GM18873 (cell line): ENCODE measurements around the gene THOC7.
A peak's percentile ranks its signal among the peaks of the same experiment; 100 is the strongest.

Experiments
- ATAC-seq: cut with Tn5 transposase; IDR thresholded peaks from one replicate; pipeline ENCODE4 v1.9.1; 2021; ENCODE audit warnings: mild to moderate bottlenecking, moderate library complexity, moderate number of reproducible peaks; ENCODE audit not compliant: unreplicated experiment, low FRiP score

The THOC7 gene

DNA sequence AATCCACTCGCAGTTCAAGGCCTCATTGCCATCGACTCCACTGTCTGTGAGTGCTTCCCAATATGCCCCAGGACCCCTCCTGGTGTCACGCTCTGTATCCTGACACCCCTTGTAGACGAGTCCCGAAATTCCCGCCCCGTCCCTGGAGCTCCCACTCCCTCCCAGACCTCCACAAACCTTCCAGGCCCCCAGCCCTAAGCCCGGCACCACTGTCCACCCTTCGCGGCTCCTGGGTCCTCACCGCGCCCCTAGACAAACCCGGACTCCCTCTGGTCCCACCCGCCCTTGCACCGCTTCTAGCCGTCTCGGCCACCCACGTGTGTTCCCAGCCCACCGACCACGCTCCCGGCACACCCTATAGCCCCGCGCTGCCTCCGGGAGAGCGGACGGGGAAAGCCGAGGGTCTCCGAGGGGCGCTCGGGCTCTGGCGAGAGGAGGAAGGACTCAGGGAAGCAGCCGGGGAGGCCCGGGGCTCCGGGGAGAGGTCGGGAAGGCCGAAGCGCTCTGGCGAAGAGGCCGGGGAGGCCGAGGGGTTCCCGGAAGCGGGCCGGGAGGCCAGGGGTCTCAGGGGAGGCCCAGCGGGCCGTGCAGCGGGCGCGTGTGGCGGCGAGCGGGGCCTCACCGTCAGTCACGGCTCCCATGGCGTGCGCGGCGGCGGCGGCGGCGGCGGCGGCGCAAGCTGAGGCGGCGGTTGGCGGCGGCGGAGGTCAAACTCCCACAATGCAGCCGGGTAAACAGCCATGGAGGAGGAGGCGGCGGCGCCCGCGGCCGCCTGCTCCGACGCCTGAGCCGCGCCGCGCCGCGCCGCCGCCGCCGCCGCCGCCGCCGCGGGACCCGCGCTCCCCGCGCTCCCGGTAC, at the start of gene THOC7, which contains the start of gene ATXN7:
TSS of gene THOC7 (minus strand) at position 656 of the 858 bp plus-strand sequence. CDS start at position 641, 15 bp downstream.
TSS of gene ATXN7 (plus strand) at position 718 of the 858 bp plus-strand sequence. CDS start 48,732 bp downstream, outside the sequence.
- ATAC-seq = peak; percentile 44

DNA sequence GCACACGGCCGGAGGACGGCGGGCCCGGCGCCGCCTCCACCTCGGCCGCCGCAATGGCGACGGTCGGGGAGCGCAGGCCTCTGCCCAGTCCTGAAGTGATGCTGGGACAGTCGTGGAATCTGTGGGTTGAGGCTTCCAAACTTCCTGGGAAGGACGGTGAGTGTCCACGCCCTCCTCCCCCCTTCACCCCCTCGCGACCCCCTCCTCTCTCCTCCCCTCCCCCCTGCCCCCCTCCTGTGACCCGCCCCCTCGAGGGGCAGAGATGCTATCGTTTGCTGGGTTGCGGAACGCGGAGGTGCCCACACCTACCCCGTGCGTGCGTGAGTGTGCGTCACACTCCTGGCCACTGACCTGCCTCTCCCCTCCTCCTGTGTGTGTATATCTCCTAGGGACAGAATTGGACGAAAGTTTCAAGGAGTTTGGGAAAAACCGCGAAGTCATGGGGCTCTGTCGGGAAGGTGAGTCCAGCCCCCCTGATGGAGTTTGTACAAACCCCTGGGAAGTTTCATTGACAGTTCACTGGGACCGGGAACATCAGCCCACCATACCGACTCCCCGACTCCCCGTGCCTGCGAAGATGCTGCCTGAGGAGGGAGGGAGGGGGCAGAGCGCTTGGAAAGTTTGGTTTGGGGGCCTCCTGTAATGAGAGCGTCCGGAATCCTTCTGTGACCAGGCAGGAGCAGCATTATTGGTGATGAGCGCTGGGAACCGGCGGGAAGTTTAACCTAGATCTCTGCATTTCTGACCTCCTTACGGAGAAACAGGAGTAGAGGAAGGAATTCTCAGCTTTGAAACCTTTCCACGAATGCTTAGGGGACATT, 49.4 kb upstream of the THOC7 start:
- no peak for ATAC-seq

DNA sequence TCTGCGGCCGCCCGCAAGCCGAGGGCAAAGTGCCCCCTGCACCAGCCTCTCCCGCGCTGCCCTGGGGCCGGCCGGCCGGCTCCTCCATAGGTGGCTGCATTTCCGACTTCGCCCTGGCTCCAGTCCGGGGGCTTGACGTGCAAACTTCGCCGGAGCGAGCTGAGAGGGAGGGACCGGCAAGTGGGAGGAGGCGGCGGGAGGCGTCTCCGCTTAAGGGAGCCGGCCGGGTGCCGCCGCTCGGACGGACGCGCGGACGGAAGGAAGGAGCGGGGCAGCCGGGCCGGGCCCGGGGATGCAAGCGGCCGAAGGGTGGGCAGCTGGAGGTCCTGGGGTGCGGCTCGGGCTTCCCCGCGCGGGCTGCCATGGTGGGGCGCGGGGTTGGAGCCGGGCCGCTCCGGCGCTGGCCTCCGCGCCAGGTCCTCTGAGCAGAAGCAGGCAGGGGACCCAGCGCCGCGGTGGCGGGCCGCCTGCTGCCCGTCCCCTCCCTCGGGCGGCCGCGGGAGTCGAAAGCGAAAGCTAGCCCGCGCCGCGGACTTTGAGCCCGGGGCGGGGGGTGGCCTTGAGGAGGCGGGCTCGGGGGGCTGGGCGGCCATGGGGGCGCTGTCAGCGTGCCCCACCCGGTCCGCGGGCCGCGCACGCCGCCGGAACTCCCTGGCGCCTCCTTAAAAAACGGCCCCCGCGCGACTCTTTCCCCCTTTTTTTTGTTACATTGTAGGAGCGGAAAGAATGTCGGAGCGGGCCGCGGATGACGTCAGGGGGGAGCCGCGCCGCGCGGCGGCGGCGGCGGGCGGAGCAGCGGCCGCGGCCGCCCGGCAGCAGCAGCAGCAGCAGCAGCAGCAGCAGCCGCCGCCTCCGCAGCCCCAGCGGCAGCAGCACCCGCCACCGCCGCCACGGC, 48.5 kb upstream of the THOC7 start, which contains the start of gene SCAANT1:
TSS of gene SCAANT1 (minus strand) at position 511 of the 895 bp plus-strand sequence.
- ATAC-seq = peak; percentile 79

DNA sequence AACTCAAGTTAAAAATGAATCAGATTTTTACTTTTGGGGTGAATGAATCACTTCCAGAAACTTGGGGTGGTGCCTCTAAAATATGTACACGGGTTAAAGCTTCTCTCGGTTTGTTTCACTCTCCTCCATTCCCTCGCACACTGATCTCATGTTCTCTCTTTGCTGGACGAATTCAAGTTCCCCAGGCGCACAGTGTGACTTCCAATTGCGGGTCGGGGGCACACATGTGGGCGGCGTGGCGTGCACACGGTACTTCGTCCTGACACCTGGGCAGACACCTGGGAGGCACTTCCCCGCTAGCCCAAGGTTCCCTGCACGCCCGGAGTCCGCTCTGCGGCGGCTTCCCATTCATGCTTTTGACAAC, 47.9 kb upstream of the THOC7 start:
- ATAC-seq = peak; percentile 23

DNA sequence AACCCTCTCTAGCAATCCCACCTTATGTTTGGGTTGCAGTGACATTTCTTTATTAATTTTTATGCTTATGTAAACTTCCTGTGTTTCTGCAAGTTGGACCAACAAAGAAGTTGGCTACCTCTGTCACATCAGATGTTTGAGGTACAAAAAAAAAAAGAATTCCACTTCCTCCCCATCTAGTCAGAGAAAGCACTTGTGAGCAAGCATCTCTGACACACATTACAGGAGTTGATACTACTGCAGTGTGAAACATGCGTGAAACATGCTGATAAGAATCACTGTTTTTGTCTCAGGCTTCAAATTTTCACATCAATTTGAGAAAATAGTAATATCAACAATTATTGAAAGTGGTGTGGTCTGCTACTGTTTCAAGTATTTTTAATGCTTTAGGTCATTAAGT, 47.3 kb upstream of the THOC7 start:
- no peak for ATAC-seq

DNA sequence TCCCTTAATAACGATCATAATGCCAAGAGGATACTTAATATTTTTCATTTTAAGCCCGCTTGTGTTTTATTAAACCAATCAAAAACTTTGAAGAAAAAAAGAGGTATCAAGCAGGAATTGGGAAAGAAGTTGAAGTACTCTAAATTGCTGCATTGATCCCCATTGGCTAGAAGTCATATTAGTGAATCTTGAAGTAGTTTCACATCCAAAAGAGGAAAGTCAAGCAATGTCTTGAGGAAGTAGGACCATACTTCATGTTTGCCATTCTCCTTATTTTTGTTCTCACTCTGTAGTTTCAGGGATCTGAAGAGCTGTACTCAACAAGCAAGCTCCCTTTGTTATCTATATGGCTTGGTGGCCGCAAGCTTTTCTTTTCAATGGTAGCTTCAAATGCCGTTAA, 46.4 kb upstream of the THOC7 start:
- ATAC-seq = no peak

DNA sequence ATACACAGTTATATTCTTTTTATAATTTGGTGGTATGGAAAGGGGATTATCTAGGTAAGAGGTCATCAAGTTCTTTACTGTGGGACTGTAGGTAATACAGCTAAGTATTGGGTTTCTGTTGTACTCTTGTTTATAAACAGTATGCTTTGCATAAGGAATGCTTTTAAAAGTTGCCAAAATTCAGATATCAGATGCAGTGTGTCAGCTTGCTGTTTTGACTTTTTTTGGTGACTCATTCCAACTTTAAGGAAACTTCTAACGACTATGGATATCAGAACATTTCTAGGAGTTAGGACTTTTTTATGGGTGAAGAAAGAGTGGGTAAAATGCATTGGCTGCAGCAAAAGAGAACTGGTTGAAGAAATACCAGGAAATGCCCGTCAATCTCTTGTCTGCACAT, 45.8 kb upstream of the THOC7 start:
- ATAC-seq = no peak

DNA sequence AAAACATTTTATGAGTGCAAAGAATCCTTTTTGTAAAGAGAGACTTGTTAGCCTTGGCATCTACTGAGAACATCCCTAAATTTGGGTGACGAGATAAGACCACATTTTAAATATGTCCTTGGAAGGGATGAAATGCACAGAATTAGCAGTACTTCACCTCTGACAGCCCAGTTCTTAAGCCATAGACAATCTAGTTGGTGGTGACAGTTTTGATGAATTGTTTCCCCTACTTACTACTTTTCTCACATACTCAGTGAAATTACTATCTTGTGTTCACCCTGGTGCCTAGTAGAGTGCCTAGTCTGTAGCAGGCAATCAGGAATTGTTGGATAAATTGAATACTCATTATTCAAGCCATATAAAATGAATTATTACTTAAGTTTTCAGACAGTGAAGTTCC, 45.2 kb upstream of the THOC7 start:
- ATAC-seq = no peak

DNA sequence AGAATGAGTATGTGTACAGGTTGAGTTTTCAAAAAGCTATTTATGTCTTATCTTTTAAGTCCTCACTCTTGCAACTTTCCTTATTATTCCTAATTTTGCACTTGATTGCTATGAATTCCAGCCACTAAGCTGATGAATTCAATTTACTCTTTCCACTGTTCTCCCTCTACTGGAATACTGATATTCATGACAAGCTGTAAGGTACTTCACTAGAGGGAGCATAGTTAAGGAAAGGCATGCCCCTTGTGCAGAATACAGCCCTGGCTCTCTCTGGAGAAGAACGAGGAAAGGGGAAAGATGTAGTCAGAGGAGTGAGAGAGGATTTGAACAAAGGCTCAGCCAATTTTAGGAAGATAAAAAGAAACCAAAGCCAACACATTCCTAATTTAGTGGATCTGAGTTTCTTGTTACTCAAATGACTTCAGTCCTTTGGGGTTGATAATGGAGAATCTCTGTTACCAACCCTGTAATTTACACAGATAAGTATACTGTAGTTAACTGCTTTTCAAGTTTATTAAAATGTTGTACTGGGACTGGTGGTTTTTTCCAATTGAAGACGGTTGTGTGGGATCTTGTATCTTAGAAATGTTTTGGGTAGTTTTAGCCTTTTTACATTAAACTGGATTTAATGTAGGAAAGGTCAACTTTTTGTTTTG, 44.6 kb upstream of the THOC7 start:
- ATAC-seq = no peak

DNA sequence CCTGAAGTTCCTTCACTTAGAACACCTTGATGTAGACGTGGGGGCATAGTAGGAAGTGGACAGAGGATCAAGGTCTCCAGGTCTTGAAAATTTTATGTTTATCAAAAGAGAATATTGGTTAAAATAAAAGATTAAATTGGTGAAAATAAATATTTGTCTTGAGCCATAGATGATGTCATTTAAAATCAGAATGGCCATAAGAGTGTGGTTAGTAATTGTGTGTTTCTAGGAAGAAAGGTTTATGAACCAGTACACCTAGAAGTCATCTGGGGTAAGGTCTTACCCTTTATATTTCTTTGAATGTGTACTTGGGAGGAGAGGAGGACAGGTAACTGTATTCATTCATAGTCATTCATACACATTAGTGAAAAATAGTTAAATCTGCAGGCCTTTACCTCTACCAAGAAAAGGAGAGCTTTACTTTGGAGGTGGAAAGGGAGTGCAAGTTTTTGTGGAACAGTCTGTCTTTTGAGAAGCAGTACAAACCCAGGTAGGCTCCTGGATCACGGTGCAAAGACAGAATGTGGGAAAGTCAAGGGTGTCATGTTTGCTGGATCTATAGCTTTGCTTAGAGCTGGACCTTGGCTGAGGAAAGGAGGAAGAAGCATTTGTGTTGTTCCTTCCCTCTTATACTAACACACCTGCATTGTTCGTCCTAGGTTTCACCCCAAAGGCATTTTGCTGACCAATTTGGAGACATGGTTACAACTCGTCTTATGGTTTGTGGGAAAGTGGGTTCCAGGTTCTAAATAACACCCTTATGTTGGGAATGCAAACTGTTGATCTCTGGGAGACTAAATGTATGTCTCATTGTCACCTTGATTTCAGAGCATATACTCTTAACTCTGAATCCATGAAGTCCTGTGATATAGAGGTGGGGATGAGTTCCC, 42.4 kb upstream of the THOC7 start:
- no peak for ATAC-seq

DNA sequence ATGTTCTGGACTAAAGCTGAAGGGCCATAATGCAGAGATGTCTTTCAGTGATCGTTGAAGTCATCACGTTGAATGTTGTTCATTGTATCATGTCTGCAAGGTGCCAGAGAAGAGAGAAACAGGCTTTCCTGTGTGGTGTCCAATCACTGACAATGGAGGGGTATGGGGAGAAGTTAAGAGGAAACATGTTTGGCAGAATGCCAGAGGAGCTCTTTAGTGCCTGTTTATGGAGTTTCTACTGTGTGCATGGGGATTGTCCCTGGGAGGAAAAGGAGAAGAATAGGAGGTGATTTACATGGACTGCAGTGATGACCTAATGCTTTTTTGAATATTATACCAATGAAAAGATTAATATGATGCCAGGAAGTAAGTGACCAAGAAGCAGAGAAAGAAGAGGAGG, 36.9 kb upstream of the THOC7 start:
- ATAC-seq = no peak

DNA sequence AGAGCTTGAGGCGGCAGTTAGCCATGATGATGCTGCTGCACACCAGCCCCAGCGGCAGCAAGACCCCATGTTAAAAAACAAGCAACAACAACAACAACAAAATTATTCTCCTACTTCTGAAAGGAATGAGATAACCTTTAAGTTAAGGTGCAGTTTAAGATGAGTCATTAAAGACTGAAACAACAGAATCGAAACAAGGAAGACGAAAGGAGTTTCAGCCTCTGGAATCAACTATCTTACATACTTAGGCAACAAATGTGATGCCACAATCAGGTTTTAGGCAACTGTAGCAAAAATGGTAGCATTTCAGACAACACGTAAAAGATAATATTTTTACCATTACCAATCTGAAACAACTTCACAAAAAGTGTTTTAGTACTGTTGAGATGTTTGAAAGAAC, 36.4 kb upstream of the THOC7 start:
- no peak for ATAC-seq

DNA sequence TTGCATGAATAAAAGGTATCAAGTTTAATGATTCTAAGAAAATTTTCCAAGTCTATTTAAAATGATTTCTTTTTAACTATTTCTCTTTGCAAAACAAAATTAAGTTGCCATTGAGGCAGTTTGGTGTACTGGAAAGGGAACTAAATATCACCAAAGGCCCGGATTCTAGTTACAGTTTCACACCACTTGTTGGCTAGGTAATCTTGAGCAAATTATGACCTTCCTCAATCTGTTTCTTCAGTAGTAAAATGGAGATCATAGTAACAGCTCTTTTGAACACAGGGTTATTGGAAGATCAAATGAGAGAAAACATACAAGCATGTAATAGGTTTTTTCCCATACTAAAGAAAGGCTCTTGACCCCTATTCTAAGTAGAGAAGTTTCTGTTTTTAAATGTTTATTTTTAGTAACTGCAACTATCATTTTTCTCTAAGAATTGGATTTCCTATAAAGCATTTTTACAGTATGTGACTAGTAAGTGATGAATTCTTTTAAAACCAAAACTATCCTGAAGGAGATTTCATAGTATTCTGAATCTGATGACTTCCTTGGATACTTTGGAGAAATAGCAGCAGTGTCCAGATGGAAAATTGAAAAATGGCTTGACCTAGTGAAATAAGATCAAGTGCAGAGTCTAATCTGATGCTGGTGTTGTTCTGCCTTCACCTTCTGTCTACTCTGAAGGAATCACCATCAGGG, 32.9 kb upstream of the THOC7 start:
- ATAC-seq = no peak

DNA sequence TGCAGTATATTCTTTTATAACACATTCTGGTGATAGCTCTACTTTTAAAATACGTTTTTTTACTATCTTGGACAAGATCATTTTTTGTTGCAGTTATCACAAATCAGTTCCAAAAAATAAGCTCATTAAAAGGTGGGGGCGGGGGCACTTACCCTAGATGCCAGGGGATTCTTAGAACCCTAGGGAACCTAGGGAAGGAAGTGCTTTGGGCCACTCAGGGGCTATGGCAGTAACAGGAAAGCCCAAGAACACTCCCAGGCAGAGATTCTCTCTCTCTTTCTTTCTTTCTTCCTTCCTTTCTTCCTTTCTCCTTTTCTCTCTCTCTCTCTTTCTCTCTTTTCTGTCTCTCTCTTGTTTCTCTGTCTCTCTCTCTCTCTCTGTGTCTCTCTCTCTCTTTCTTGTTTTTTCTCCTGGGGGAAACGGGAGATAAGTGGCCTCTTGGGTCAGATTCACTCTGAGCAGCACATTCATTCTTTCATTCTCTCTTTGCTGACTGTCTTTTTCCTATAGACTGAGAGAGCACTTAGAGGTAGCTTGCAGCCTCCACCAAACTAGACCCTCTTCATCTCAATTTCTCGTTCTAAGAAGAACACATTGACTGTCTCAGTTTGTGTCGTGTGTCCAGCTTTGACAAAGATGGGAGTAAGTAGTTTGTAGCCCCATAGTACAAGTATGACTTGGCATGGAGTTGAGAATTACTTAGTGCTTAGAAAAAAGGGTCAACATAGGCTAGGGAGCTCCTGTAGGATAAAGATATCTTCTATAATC, 32.0 kb upstream of the THOC7 start:
- no peak for ATAC-seq

DNA sequence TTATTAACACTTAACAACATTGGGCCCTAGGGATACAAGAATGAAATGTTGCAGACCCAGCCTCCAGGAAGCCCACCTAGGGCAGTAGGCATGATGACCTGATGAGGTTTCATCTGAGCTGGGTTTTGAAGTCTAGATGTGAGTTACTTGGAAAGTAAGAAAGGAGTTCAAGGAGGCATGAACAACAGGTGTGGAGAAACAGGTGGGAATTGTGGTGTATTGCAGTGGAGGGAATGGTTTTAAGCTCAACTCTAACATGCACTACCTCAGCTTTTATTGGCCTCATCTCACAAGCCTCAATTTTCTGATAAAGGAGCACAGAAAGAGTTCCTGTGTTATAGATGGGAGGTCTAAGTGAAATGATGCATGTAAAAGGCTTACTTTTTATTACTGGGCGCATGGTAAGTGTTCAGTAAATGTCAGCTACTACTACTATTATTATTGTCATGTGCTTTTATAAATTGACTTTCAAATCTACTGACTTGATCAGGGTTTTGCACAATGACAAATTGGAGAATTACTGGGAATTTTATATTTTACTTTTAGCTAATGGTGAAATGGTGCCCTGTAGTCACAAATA, 29.3 kb upstream of the THOC7 start:
- no peak for ATAC-seq

DNA sequence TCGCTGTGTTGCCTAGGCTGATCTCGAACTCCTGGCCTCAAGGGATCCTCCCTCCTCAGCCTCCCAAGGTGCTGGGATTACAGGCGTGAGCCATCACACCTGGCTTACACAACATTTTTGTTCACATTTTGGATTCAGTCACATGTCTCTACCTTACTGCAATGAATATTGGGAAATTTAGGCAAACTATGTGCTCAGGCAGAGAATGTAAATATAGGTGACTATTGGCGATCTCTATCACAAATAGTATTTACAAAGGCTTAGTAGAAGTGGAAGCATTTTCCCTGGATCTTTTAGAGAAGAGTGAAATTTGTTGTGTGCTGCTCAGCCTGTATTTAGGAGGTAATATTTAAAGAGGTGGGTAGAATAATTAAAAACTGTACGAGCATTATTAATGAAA, 27.9 kb upstream of the THOC7 start:
- ATAC-seq = no peak

DNA sequence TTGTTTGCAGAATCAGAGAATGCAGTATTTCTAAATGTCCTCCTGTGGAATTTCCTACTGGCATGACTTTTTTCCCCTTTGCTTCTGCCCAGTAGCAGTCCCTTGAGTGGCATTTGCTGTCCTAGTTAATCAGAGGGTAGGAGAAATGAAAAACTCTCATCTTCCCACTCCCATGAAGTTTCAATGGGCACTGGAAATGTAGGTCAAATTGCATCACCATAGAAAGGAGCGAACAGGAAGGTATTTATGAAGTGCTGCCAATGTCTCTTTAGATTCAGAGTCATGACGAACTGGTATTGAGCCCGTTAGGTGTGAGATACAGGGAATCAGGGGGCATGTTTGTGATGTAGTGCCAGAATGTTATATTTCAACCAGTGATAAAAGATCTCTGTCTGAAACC, 23.3 kb upstream of the THOC7 start:
- no peak for ATAC-seq
